ENCODE measurements around the gene SLC25A51.

- TF ChIP-seq POLR2A (IDR thresholded peaks at IDR 0.05) (no peak), CTCF (IDR thresholded peaks at IDR 0.05) (no peak)
These were observed 27.7 kb upstream of the SLC25A51 start for GRCh38 chr9:37931592-37931991.

Measured in prostate gland (tissue), 2 donors.